ENCODE data around the gene S100A8.
"Not testable (repeated sequence)": the region's sequence is repeated elsewhere in the genome, so short reads cannot be mapped to it uniquely, and the experiment has no call there.

The S100A8 gene

GRCh38 chr1:153347856-153348255 lies 43.0 kb downstream of the S100A8 start:
- DNase-seq (ENCODE audit: low read depth in 2 of 2), result no peak

- not testable (repeated sequence) for DNase-seq (ENCODE audit: low read depth in 2 of 2)
Observed at GRCh38 chr1:153347049-153347448, 43.8 kb downstream of the S100A8 start.

- DNase-seq (ENCODE audit: low read depth in 2 of 2), result no peak
Observed at GRCh38 chr1:153346077-153346723, 44.7 kb downstream of the S100A8 start.

- DNase-seq (ENCODE audit: low read depth in 2 of 2), result no peak
Observed at GRCh38 chr1:153345187-153346076, 45.4 kb downstream of the S100A8 start.

GRCh38 chr1:153344718-153345025 lies 46.2 kb downstream of the S100A8 start:
- no peak for DNase-seq (ENCODE audit: low read depth in 2 of 2)

- no peak for DNase-seq (ENCODE audit: low read depth in 2 of 2)
Observed at GRCh38 chr1:153343811-153344717, 46.8 kb downstream of the S100A8 start.

- no peak for DNase-seq (ENCODE audit: low read depth in 2 of 2)
Observed at GRCh38 chr1:153343040-153343681, 47.7 kb downstream of the S100A8 start.

GRCh38 chr1:153342178-153342577 lies 48.7 kb downstream of the S100A8 start:
- DNase-seq (ENCODE audit: low read depth in 2 of 2), result no peak

GRCh38 chr1:153341431-153341934 lies 49.4 kb downstream of the S100A8 start:
- no peak for DNase-seq (ENCODE audit: low read depth in 2 of 2)

GRCh38 chr1:153340356-153340755 lies 50.5 kb downstream of the S100A8 start:
- DNase-seq (ENCODE audit: low read depth in 2 of 2), result no peak
